OCI-LY7 (cell line): ENCODE measurements around the gene MRTFB.

Source experiments
- EZH2phosphoT487 ChIP-seq: fragments of 200-600 bp; sonication (generic); IDR thresholded peaks from 2 replicates; pipeline ENCODE4 v1.6.1; 2018; ENCODE audit warnings: low read depth, borderline replicate concordance, mild to moderate bottlenecking, mixed run types, antibody characterized with exemption, low read length, moderate library complexity, mixed read lengths
- TF ChIP-seq, protein P1 (sequence below): fragments of 200-600 bp; sonication (generic); conservative IDR thresholded peaks from 2 replicates; pipeline ENCODE4 v1.5.1; 2014; ENCODE audit warnings: mild to moderate bottlenecking, antibody characterized with exemption, low read length, moderate library complexity, mixed read lengths

DNA sequence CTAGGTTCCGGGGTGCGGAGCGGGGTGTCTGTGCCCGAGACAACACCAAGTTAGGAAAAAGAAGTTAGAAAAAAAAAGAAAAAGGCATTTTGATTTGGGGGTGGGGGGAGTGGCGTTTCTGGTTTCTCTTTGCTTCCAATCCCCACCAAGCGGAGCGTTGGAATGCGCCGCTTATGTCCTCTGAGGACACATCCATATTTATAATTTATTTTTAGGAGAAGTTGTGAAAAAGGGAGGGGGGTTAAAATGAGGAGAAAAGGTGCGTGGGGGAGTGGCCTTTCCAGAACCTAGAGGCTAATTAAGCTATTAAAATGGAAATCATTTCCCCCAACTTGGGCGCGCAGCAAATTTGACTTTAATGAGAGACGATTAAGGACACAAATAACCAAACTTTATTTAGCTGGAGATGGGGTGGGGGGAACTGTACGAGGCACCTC lies 232.1 kb downstream of the MRTFB start:
- TF ChIP-seq, protein P1, sequence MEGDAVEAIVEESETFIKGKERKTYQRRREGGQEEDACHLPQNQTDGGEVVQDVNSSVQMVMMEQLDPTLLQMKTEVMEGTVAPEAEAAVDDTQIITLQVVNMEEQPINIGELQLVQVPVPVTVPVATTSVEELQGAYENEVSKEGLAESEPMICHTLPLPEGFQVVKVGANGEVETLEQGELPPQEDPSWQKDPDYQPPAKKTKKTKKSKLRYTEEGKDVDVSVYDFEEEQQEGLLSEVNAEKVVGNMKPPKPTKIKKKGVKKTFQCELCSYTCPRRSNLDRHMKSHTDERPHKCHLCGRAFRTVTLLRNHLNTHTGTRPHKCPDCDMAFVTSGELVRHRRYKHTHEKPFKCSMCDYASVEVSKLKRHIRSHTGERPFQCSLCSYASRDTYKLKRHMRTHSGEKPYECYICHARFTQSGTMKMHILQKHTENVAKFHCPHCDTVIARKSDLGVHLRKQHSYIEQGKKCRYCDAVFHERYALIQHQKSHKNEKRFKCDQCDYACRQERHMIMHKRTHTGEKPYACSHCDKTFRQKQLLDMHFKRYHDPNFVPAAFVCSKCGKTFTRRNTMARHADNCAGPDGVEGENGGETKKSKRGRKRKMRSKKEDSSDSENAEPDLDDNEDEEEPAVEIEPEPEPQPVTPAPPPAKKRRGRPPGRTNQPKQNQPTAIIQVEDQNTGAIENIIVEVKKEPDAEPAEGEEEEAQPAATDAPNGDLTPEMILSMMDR, result no peak
- no peak for TF ChIP-seq EZH2phosphoT487
